SK-N-SH treated with all-trans-retinoic acid at 6 μM for 48 hours (cell line): ENCODE measurements around the gene DDB1.
A peak's percentile ranks its signal among the peaks of the same experiment; 100 is the strongest.

Experiments used
- ATAC-seq: fragments of 200-7000 bp; cut with Tn5 transposase; 3 replicates; pipeline ENCODE4 v1.9.1; 2020; ENCODE audit warnings: mild to moderate bottlenecking, moderate library complexity
- ARNTL ChIP-seq: fragments of 450-650 bp; formaldehyde crosslinking; IDR thresholded peaks from 2 replicates; pipeline ENCODE4 v1.5.0; 2020; ENCODE audit warnings: low read depth, mild to moderate bottlenecking, moderate library complexity, borderline replicate concordance
- BACH2 ChIP-seq: fragments of 250-450 bp; sonication (Bioruptor Pico); IDR thresholded peaks from 2 replicates; pipeline ENCODE4 v1.9.0; 2021; ENCODE audit warnings: mild to moderate bottlenecking, borderline replicate concordance
- CSDC2 ChIP-seq: fragments of 250-450 bp; sonication (Bioruptor Pico); IDR thresholded peaks from 2 replicates; pipeline ENCODE4 v1.5.0; 2020; ENCODE audit warnings: mild to moderate bottlenecking, moderate library complexity
- CSRNP3 ChIP-seq: fragments of 250-450 bp; sonication (Bioruptor Pico); IDR thresholded peaks from 2 replicates; pipeline ENCODE4 v1.5.1; 2021; ENCODE audit warnings: mild to moderate bottlenecking, moderate library complexity
- ESRRG ChIP-seq: fragments of 250-450 bp; sonication (Bioruptor Pico); IDR thresholded peaks from 2 replicates; pipeline ENCODE4 v1.6.1; 2021; ENCODE audit warnings: mild to moderate bottlenecking
- GLIS3 ChIP-seq: fragments of 250-450 bp; sonication (Bioruptor Pico); IDR thresholded peaks from 2 replicates; pipeline ENCODE4 v1.5.0; 2020; ENCODE audit warnings: mild to moderate bottlenecking, moderate library complexity
- ISL1 ChIP-seq: fragments of 250-450 bp; sonication (Bioruptor Pico); IDR thresholded peaks from 2 replicates; pipeline ENCODE4 v2.1.2; 2022; ENCODE audit warnings: mild to moderate bottlenecking, moderate library complexity
- OSR1 ChIP-seq: fragments of 250-450 bp; sonication (Bioruptor Pico); IDR thresholded peaks from 2 replicates; pipeline ENCODE4 v1.8.0; 2022; ENCODE audit warnings: moderate library complexity, mild to moderate bottlenecking, inconsistent platforms
- PATZ1 ChIP-seq: fragments of 250-450 bp; sonication (Bioruptor Pico); IDR thresholded peaks from 2 replicates; pipeline ENCODE4 v1.8.0; 2020; ENCODE audit warnings: mild to moderate bottlenecking, moderate library complexity, borderline replicate concordance
- POU6F1 ChIP-seq: fragments of 250-450 bp; sonication (Bioruptor Pico); IDR thresholded peaks from 2 replicates; pipeline ENCODE4 v1.8.0; 2021; ENCODE audit warnings: low read depth, mild to moderate bottlenecking, moderate library complexity, borderline replicate concordance
- PPARA ChIP-seq: fragments of 250-450 bp; sonication (Bioruptor Pico); IDR thresholded peaks from 2 replicates; pipeline ENCODE4 v1.5.0; 2020; ENCODE audit warnings: mild to moderate bottlenecking, borderline replicate concordance
- SNAI2 ChIP-seq: fragments of 250-450 bp; sonication (Bioruptor Pico); IDR thresholded peaks from 2 replicates; pipeline ENCODE4 v1.5.0; 2020; ENCODE audit warnings: mild to moderate bottlenecking, moderate library complexity
- TCF4 ChIP-seq: fragments of 250-450 bp; sonication (Bioruptor Pico); IDR thresholded peaks from 2 replicates; pipeline ENCODE4 v1.8.0; 2021; ENCODE audit warnings: mild to moderate bottlenecking, moderate library complexity, borderline replicate concordance
- TOX ChIP-seq: fragments of 250-450 bp; sonication (Bioruptor Pico); IDR thresholded peaks from 2 replicates; pipeline ENCODE4 v1.8.0; 2021; ENCODE audit warnings: mild to moderate bottlenecking, moderate library complexity, borderline replicate concordance
- TSHZ2 ChIP-seq: fragments of 250-450 bp; sonication (Bioruptor Pico); IDR thresholded peaks from 2 replicates; pipeline ENCODE4 v1.5.0; 2020; ENCODE audit warnings: mild to moderate bottlenecking, moderate library complexity
- ZC3H10 ChIP-seq: fragments of 250-450 bp; sonication (Bioruptor Pico); IDR thresholded peaks from 2 replicates; pipeline ENCODE4 v1.5.1; 2021; ENCODE audit warnings: mild to moderate bottlenecking, moderate library complexity
- ZFP30 ChIP-seq: fragments of 450-650 bp; formaldehyde crosslinking; IDR thresholded peaks from 2 replicates; pipeline ENCODE4 v1.5.0; 2022; ENCODE audit warnings: mild to moderate bottlenecking, moderate library complexity
- ZNF565 ChIP-seq: fragments of 450-650 bp; formaldehyde crosslinking; conservative IDR thresholded peaks from 2 replicates; pipeline ENCODE4 v1.5.0; 2020; ENCODE audit warnings: low read depth, mild to moderate bottlenecking, moderate library complexity
- ZNF70 ChIP-seq: fragments of 450-650 bp; formaldehyde crosslinking; IDR thresholded peaks from 2 replicates; pipeline ENCODE4 v1.5.0; 2020; ENCODE audit warnings: mild to moderate bottlenecking, moderate library complexity
- ZNF8 ChIP-seq: fragments of 450-650 bp; formaldehyde crosslinking; IDR thresholded peaks from 2 replicates; pipeline ENCODE4 v1.5.0; 2020; ENCODE audit warnings: mild to moderate bottlenecking, moderate library complexity

The DDB1 gene

GRCh38 chr11:61333550-61334433 lies 887 bp upstream of the DDB1 start:
- ATAC-seq: no peak
- TF ChIP-seq ISL1 (no peak), TCF4 (CRISPR knock-in tag) (no peak), ZNF70 (CRISPR knock-in tag) (no peak), CSDC2 (no peak), ARNTL (no peak), GLIS3 (CRISPR knock-in tag) (no peak)

- TF ChIP-seq ESRRG (CRISPR knock-in tag) (no peak), BACH2 (no peak), PATZ1 (CRISPR knock-in tag) (no peak), ISL1 (no peak), SNAI2 (CRISPR knock-in tag) (no peak), PPARA (CRISPR knock-in tag) (no peak), ZFP30 (CRISPR knock-in tag) (no peak), ZNF70 (CRISPR knock-in tag) (no peak), ZNF565 (CRISPR knock-in tag) (no peak), OSR1 (CRISPR knock-in tag) (no peak), ZNF8 (CRISPR knock-in tag) (no peak), POU6F1 (CRISPR knock-in tag) (no peak)
- peak; percentile 33 for ATAC-seq
These were observed 566 bp downstream of the DDB1 start for GRCh38 chr11:61332281-61332796.

GRCh38 chr11:61331651-61332050 lies 1.3 kb downstream of the DDB1 start:
- TF ChIP-seq TSHZ2 (CRISPR knock-in tag) (no peak), ESRRG (CRISPR knock-in tag) (no peak), CSRNP3 (no peak)
- TF ChIP-seq, all 23 proteins: peak for 0
- ATAC-seq: no peak

- TF ChIP-seq SNAI2 (CRISPR knock-in tag): no peak
- no peak for TF ChIP-seq ZFP30 (CRISPR knock-in tag)
- no peak for TF ChIP-seq TCF4 (CRISPR knock-in tag)
- no peak for TF ChIP-seq ESRRG (CRISPR knock-in tag)
- no peak for ATAC-seq
These were observed 3.0 kb downstream of the DDB1 start for GRCh38 chr11:61329871-61330270.

- TF ChIP-seq ZC3H10: no peak
- no peak for TF ChIP-seq ZNF70 (CRISPR knock-in tag)
- TF ChIP-seq TOX (CRISPR knock-in tag): no peak
- no peak for TF ChIP-seq TCF4 (CRISPR knock-in tag)
- no peak for TF ChIP-seq SNAI2 (CRISPR knock-in tag)
- TF ChIP-seq ESRRG (CRISPR knock-in tag): no peak
- no peak for TF ChIP-seq BACH2
- no peak for TF ChIP-seq PPARA (CRISPR knock-in tag)
- no peak for TF ChIP-seq POU6F1 (CRISPR knock-in tag)
- TF ChIP-seq ISL1: no peak
These were observed 4.6 kb downstream of the DDB1 start for GRCh38 chr11:61328351-61328750.

More at GRCh38 chr11:61328351-61328750, 4.6 kb downstream of the DDB1 start:
- ATAC-seq: no peak
